Measurements from ENCODE around the gene EIF1.

The EIF1 gene

GRCh38 chr17:41648411-41649195, 40.1 kb upstream of the EIF1 start:
- no peaks in the 10 kb centered on the region for H4K20me1 ChIP-seq (ENCODE audit: insufficient read depth, low read length)
- H3K79me2 ChIP-seq (ENCODE audit: insufficient read depth, low read length): no peaks in the 10 kb centered on the region
- no peak overlapping the region for H3K27ac ChIP-seq (ENCODE audit: low read depth, low read length, poor library complexity, severe bottlenecking)
- peak; percentile 83 for TF ChIP-seq CTCF (IDR thresholded peaks at IDR 0.05; ENCODE audit: low read length)
- no peak for TF ChIP-seq EZH2 (IDR thresholded peaks at IDR 0.05; ENCODE audit: borderline replicate concordance, low read length)
- H3K4me2 ChIP-seq (ENCODE audit: low read length): peak overlapping the region; percentile 6; the same call in 1 of the 2 replicates
- H3K27me3 ChIP-seq (ENCODE audit: insufficient read depth, low read length): no peaks in the 10 kb centered on the region
- H3K9me3 ChIP-seq (ENCODE audit: low read length): no peaks in the 10 kb centered on the region
- peaks cover 7% of the 10 kb centered on the region for H3K4me1 ChIP-seq (ENCODE audit: insufficient read depth, low read length, severe bottlenecking)
- H3K9ac ChIP-seq (ENCODE audit: low read length): no peak overlapping the region
- no peaks in the 10 kb centered on the region for H3K9me2 ChIP-seq (ENCODE audit: low read depth, low read length)
- H3K36me3 ChIP-seq (ENCODE audit: insufficient read depth, low read length): no peaks in the 10 kb centered on the region
- H3F3A ChIP-seq (ENCODE audit: insufficient read depth, low read length): no peaks in the 10 kb centered on the region
- H2AFZ ChIP-seq (ENCODE audit: low read length): no peak overlapping the region
- H3K4me3 ChIP-seq (ENCODE audit: low read depth, low read length, poor library complexity, severe bottlenecking): no peak overlapping the region

- TF ChIP-seq CTCF (IDR thresholded peaks at IDR 0.05; ENCODE audit: low read length): no peak
- TF ChIP-seq EZH2 (IDR thresholded peaks at IDR 0.05; ENCODE audit: borderline replicate concordance, low read length): no peak
- no peak overlapping the region for H3K9ac ChIP-seq (ENCODE audit: low read length)
- H2AFZ ChIP-seq (ENCODE audit: low read length): no peak overlapping the region
- no peaks in the 10 kb centered on the region for H3K9me3 ChIP-seq (ENCODE audit: low read length)
- H3F3A ChIP-seq (ENCODE audit: insufficient read depth, low read length): no peaks in the 10 kb centered on the region
- no peaks in the 10 kb centered on the region for H3K36me3 ChIP-seq (ENCODE audit: insufficient read depth, low read length)
- H3K4me2 ChIP-seq (ENCODE audit: low read length): no peak overlapping the region
- H3K4me1 ChIP-seq (ENCODE audit: insufficient read depth, low read length, severe bottlenecking): peaks cover 7% of the 10 kb centered on the region
- H3K79me2 ChIP-seq (ENCODE audit: insufficient read depth, low read length): no peaks in the 10 kb centered on the region
- no peaks in the 10 kb centered on the region for H4K20me1 ChIP-seq (ENCODE audit: insufficient read depth, low read length)
- H3K9me2 ChIP-seq (ENCODE audit: low read depth, low read length): no peaks in the 10 kb centered on the region
- H3K27me3 ChIP-seq (ENCODE audit: insufficient read depth, low read length): no peaks in the 10 kb centered on the region
- no peak overlapping the region for H3K27ac ChIP-seq (ENCODE audit: low read depth, low read length, poor library complexity, severe bottlenecking)
- H3K4me3 ChIP-seq (ENCODE audit: low read depth, low read length, poor library complexity, severe bottlenecking): no peak overlapping the region
Measured at GRCh38 chr17:41649923-41650519, 38.7 kb upstream of the EIF1 start.

- Histone ChIP-seq H3K27me3 (ENCODE audit: insufficient read depth, low read length) (no peaks in the 10 kb centered on the region), H3K36me3 (ENCODE audit: insufficient read depth, low read length) (no peaks in the 10 kb centered on the region), H3K79me2 (ENCODE audit: insufficient read depth, low read length) (no peaks in the 10 kb centered on the region), H4K20me1 (ENCODE audit: insufficient read depth, low read length) (no peaks in the 10 kb centered on the region), H3K9me2 (ENCODE audit: low read depth, low read length) (no peaks in the 10 kb centered on the region), H3K4me3 (ENCODE audit: low read depth, low read length, poor library complexity, severe bottlenecking) (no peak overlapping the region), H3K27ac (ENCODE audit: low read depth, low read length, poor library complexity, severe bottlenecking) (no peak overlapping the region), H3K4me1 (ENCODE audit: insufficient read depth, low read length, severe bottlenecking) (peaks cover 7% of the 10 kb centered on the region), H3K9me3 (ENCODE audit: low read length) (no peaks in the 10 kb centered on the region), H3K9ac (ENCODE audit: low read length) (no peak overlapping the region), H3K4me2 (ENCODE audit: low read length) (no peak overlapping the region), H2AFZ (ENCODE audit: low read length) (no peak overlapping the region), H3F3A (ENCODE audit: insufficient read depth, low read length) (no peaks in the 10 kb centered on the region)
- TF ChIP-seq EZH2 (IDR thresholded peaks at IDR 0.05; ENCODE audit: borderline replicate concordance, low read length) (no peak), CTCF (IDR thresholded peaks at IDR 0.05; ENCODE audit: low read length) (no peak)
Measured at GRCh38 chr17:41650794-41651624, 37.7 kb upstream of the EIF1 start.

Data from OCI-LY1 (cell line).